Gastroesophageal sphincter (tissue), 4 donors: ENCODE measurements around the gene ABCA7. TPM values are rescaled to one million over a fixed set of nuclear protein-coding genes. Genes with fewer than 3 reads are reported as not detected.

Experiments
- ATAC-seq: fragments of 150-250 bp; one replicate; pipeline ENCODE4 v1.9.1; 2016; ENCODE audit warnings: mild to moderate bottlenecking, moderate library complexity
- H3K27ac ChIP-seq, 4 donors: fragments of 200-600 bp; sonication (generic) in 3 of 4; 1 replicate in 3 of 4; 2 replicates in 1 of 4; pipeline ENCODE4 v1.5.1; 2016 to 2019
- H3K27me3 ChIP-seq: fragments of 200-600 bp; sonication (generic); one replicate; pipeline ENCODE4 v1.5.1; 2019
- H3K36me3 ChIP-seq, 2 donors: fragments of 200-600 bp; sonication (generic); one replicate each; pipeline ENCODE4 v1.5.1; 2019; ENCODE audit warnings: control low read depth in 1 of 2
- H3K4me1 ChIP-seq, 3 donors: fragments of 200-600 bp; sonication (generic); 1 replicate in 2 of 3; 2 replicates in 1 of 3; pipeline ENCODE4 v1.5.1; 2016 to 2019; ENCODE audit warnings: control low read depth in 2 of 3
- H3K4me3 ChIP-seq, 2 donors: fragments of 200-600 bp; sonication (generic); one replicate each; pipeline ENCODE4 v1.5.1; 2019; ENCODE audit warnings: mild to moderate bottlenecking in 1 of 2, moderate library complexity in 1 of 2
- H3K9me3 ChIP-seq, 3 donors: fragments of 200-600 bp; sonication (generic); one replicate each; pipeline ENCODE4 v1.5.1; 2017 to 2019; ENCODE audit warnings: control low read depth in 2 of 3
- CTCF ChIP-seq, 4 experiments: fragments of 200-600 bp in 2 of 4; fragments of 450-650 bp in 2 of 4; sonication (generic) in 1 of 4; IDR thresholded peaks; one replicate each; pipeline ENCODE4 v1.5.1; 2017 to 2019; ENCODE audit warnings: antibody characterized with exemption in 4 of 4, mild to moderate bottlenecking in 2 of 4, moderate library complexity in 2 of 4
- EP300 ChIP-seq: sonication (generic); formaldehyde crosslinking; IDR thresholded peaks from one replicate; pipeline ENCODE4 v1.6.1; 2017; ENCODE audit warnings: antibody characterized with exemption, mild to moderate bottlenecking
- POLR2A ChIP-seq, 2 donors: fragments of 450-650 bp; IDR thresholded peaks; one replicate each; pipeline ENCODE4 v1.6.1; 2017; ENCODE audit warnings: antibody characterized with exemption in 2 of 2, mild to moderate bottlenecking in 2 of 2, moderate library complexity in 1 of 2
- POLR2AphosphoS5 ChIP-seq: sonication (generic); formaldehyde crosslinking; IDR thresholded peaks from one replicate; pipeline ENCODE4 v1.6.1; 2017; ENCODE audit warnings: antibody characterized with exemption
- WGBS, 2 donors: methylation state at CpG; one replicate each; pipeline ENCODE4 v1.1.5; 2018; ENCODE audit warnings: low coverage in 1 of 2; 5-methylcytosine and 5-hydroxymethylcytosine counted together
- total RNA-seq, 4 donors: library from RNA; depleted of rRNA; stranded (reverse); fragments of >200 nt; gene quantifications; one replicate each; pipeline ENCODE4 v1.1.0, GENCODE V29; 2016

Gene ABCA7
- total RNA-seq, 4 donors from 2014 or later: 3.9 to 14.3 (median 6.4) TPM

DNA sequence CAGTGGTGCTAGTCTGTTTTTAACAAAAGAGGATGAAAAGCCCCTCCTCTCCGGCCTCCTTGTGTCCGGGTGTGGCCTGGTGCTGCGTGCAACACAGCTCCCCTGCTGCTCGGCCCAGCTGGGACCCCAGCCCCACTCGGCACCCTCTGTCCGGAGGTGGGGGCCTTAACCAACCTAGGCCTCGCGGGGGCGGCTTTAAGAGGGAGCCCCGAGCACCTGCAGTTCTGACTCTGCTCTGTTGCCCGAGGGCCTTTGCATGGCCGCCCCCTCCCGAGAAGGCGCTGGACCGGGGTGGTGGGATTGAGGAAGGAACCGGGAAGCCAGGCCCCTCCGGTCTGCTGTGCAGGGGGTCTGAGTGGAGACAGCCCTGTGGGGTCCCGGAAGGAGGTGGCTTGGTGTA is 45.4 kb upstream of the ABCA7 start:
- no peak for ATAC-seq
- no CpG with 5 or more reads among the region's 18 CpGs for WGBS, 2 donors
- Histone ChIP-seq H3K4me3 (no peak overlapping the region), H3K36me3 (peaks cover 0 to 60% of the 10 kb centered on the region in 2 donors), H3K27me3 (peaks cover 60% of the 10 kb centered on the region), H3K27ac (no peak overlapping the region), H3K9me3 (no peaks in the 10 kb centered on the region), H3K4me1 (peaks cover 0 to 27% (median 7%) of the 10 kb centered on the region in 3 donors)
- TF ChIP-seq POLR2A (IDR thresholded peaks at IDR 0.05): no peak
- no peak for TF ChIP-seq CTCF (IDR thresholded peaks at IDR 0.05)
- TF ChIP-seq POLR2AphosphoS5: no peak
- no peak for TF ChIP-seq EP300

DNA sequence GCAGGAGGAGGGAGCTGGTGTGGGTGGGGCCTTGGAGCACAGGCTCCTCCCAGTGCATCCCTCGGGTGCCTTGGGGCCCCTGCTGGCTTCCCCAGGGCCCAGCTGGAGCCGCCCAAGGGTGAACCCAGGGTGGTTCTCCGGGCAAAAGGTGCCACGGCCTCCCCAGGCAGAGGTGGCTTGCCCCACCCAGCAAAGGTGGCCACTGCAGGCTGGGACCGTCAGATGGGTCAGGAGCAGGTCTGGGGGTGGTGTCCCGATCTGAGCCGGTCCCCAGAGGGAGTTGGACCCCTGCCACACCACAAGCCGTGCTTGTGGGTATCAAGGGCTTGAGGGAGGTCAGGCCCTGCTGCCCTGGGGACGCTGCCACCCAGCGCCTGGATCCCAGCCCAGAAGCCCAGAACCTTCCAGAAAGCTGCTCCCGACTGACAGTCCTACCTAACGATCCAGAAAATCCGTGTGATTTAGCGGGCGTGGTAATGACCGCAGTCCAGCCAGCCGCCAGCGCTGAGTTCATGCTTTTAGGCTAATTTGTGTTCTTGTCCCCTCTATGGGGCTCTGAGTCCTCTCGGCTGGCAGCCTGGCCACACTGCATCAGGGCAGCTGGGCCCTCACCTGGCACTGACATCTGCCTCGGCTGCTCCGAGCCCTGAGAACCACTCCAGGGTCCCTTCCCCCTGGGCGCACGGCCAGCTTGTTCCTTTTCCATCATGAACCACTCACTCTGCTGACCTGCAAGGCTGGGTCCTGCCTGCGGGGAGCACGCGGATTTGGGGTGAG is 44.7 kb upstream of the ABCA7 start:
- 60% methylated on average over 2 of the region's 26 CpGs; no CpG with 5 or more reads in 1 of the 2 donors for WGBS, 2 donors
- Histone ChIP-seq H3K27me3 (peaks cover 67% of the 10 kb centered on the region), H3K27ac (no peak overlapping the region), H3K4me3 (no peak overlapping the region), H3K36me3 (peaks cover 0 to 52% of the 10 kb centered on the region in 2 donors), H3K4me1 (peaks cover 0 to 24% (median 10%) of the 10 kb centered on the region in 3 donors), H3K9me3 (no peaks in the 10 kb centered on the region)
- no peak for ATAC-seq
- TF ChIP-seq EP300 (no peak), POLR2A (IDR thresholded peaks at IDR 0.05) (no peak), CTCF (IDR thresholded peaks at IDR 0.05) (no peak), POLR2AphosphoS5 (no peak)

- H3K36me3 ChIP-seq: peaks cover 0 to 42% of the 10 kb centered on the region in 2 donors
- H3K27ac ChIP-seq: no peak overlapping the region
- WGBS, 2 donors: 0 to 5% methylated on average over 1 to 9 of the region's 64 CpGs
- TF ChIP-seq POLR2AphosphoS5 (no peak), POLR2A (IDR thresholded peaks at IDR 0.05) (no peak), CTCF (IDR thresholded peaks at IDR 0.05) (no peak), EP300 (no peak)
- no peaks in the 10 kb centered on the region for H3K9me3 ChIP-seq
- peaks cover 0 to 26% (median 16%) of the 10 kb centered on the region in 3 donors for H3K4me1 ChIP-seq
- peaks cover 77% of the 10 kb centered on the region for H3K27me3 ChIP-seq
- ATAC-seq: peak; percentile 20
- H3K4me3 ChIP-seq: no peak overlapping the region
Observed at GRCh38 chr19:996051-996838, 43.7 kb upstream of the ABCA7 start.

DNA sequence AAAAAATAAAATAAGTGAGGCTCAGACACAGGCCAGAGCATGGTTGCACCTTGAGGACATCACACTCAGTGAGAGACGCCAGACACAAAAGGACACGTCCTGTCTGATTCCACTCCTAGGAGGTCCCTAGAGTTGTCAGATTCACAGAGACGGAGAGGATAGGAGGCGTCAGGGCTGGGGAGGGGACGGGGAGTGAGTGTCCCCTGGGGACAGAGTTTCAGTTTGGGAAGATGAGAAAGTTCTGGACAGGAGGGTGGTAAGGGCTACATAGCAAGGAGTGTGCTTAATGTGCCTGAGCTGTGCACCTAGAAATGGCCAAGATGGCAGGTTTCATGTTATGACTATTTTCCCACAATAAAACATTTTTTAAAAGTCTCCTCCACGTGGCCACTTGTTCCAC is 41.8 kb upstream of the ABCA7 start:
- H3K4me3 ChIP-seq: no peak overlapping the region
- peaks cover 0 to 28% of the 10 kb centered on the region in 2 donors for H3K36me3 ChIP-seq
- H3K9me3 ChIP-seq: no peaks in the 10 kb centered on the region
- no peak for ATAC-seq
- TF ChIP-seq CTCF (IDR thresholded peaks at IDR 0.05): no peak
- no peak overlapping the region for H3K27ac ChIP-seq
- WGBS, 2 donors: 0 to 9% methylated on average over 1 to 6 of the region's 6 CpGs
- H3K27me3 ChIP-seq: peaks cover 95% of the 10 kb centered on the region
- peaks cover 0 to 33% (median 16%) of the 10 kb centered on the region in 3 donors for H3K4me1 ChIP-seq
